Mammary epithelial cell (primary cell): ENCODE measurements around the gene MAPKAPK2.

Experiments
- EZH2 ChIP-seq: IDR thresholded peaks from 2 replicates; pipeline ENCODE4 v1.6.1; 2012; ENCODE audit warnings: low read length, inconsistent platforms, borderline replicate concordance
- TF ChIP-seq, protein P1 (sequence below), 2 donors: IDR thresholded peaks in 1 of 2; conservative IDR thresholded peaks in 1 of 2; 2 replicates each; pipeline ENCODE4 v1.5.1; 2011 to 2012; ENCODE audit warnings: inconsistent platforms in 2 of 2, low read length in 2 of 2, mild to moderate bottlenecking in 2 of 2, control low read depth in 1 of 2, low read depth in 1 of 2; ENCODE audit not compliant: insufficient read depth in 1 of 2; ENCODE audit errors: extremely low read depth in 1 of 2

DNA sequence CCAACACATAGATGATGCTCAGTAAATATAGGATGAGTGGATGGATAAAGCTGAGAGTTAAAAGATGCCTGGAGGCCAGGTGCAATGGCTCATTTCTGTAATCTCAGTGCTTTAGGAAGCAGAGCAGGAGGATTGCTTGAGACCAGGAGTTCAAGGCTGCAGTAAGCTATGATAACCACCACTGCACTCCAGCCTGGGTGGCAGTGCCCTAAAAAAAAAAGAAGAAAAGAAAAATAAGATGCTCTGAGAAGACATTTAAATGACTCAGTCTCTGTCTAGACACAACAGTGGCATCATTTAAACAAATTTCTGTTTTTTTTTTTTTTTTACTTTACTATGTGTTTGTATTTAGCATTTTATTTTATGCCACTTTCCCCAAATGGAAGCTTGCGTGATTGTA is 60.6 kb downstream of the MAPKAPK2 start:
- TF ChIP-seq, protein P1, sequence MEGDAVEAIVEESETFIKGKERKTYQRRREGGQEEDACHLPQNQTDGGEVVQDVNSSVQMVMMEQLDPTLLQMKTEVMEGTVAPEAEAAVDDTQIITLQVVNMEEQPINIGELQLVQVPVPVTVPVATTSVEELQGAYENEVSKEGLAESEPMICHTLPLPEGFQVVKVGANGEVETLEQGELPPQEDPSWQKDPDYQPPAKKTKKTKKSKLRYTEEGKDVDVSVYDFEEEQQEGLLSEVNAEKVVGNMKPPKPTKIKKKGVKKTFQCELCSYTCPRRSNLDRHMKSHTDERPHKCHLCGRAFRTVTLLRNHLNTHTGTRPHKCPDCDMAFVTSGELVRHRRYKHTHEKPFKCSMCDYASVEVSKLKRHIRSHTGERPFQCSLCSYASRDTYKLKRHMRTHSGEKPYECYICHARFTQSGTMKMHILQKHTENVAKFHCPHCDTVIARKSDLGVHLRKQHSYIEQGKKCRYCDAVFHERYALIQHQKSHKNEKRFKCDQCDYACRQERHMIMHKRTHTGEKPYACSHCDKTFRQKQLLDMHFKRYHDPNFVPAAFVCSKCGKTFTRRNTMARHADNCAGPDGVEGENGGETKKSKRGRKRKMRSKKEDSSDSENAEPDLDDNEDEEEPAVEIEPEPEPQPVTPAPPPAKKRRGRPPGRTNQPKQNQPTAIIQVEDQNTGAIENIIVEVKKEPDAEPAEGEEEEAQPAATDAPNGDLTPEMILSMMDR (conservative IDR thresholded peaks at IDR 0.05 in 1 of 2, IDR thresholded peaks at IDR 0.05 in 1 of 2; ENCODE audit: extremely low read depth in 1 of 2, insufficient read depth in 1 of 2, low read depth in 1 of 2, low read length in 2 of 2): no peak
- TF ChIP-seq EZH2: no peak
